ENCODE measurements around the gene PNRC2.
"Not testable (repeated sequence)": the region's sequence is repeated elsewhere in the genome, so short reads cannot be mapped to it uniquely, and the experiment has no call there.

PNRC2 gene

GRCh38 chr1:23953020-23953419 lies 6.6 kb upstream of the PNRC2 start:
- DNase-seq (ENCODE audit: low spot score): no peak

- no peak for DNase-seq (ENCODE audit: low spot score)
Measured at GRCh38 chr1:23957096-23957495, 2.5 kb upstream of the PNRC2 start.

- not testable (repeated sequence) for DNase-seq (ENCODE audit: low spot score)
Measured at GRCh38 chr1:23958040-23958809, 1.4 kb upstream of the PNRC2 start.

GRCh38 chr1:23958810-23959460 lies 693 bp upstream of the PNRC2 start:
- peak; percentile 85 for DNase-seq (ENCODE audit: low spot score)

- no peak for DNase-seq (ENCODE audit: low spot score)
Measured at GRCh38 chr1:23960291-23961020, 828 bp downstream of the PNRC2 start.

- DNase-seq (ENCODE audit: low spot score): no peak
Measured at GRCh38 chr1:23963617-23964234, 4.1 kb downstream of the PNRC2 start.

- no peak for DNase-seq (ENCODE audit: low spot score)
Measured at GRCh38 chr1:23964235-23964668, 4.6 kb downstream of the PNRC2 start.

- no peak for DNase-seq (ENCODE audit: low spot score)
Measured at GRCh38 chr1:23964790-23965740, 5.4 kb downstream of the PNRC2 start.

- no peak for DNase-seq (ENCODE audit: low spot score)
Measured at GRCh38 chr1:23966973-23967493, 7.4 kb downstream of the PNRC2 start.

- DNase-seq (ENCODE audit: low spot score): no peak
Measured at GRCh38 chr1:23967871-23968270, 8.2 kb downstream of the PNRC2 start.

- no peak for DNase-seq (ENCODE audit: low spot score)
Measured at GRCh38 chr1:23977187-23977853, 17.7 kb downstream of the PNRC2 start.

GRCh38 chr1:23977854-23978191 lies 18.2 kb downstream of the PNRC2 start:
- DNase-seq (ENCODE audit: low spot score): no peak

- no peak for DNase-seq (ENCODE audit: low spot score)
Measured at GRCh38 chr1:23978805-23979204, 19.2 kb downstream of the PNRC2 start.

GRCh38 chr1:23979387-23979880 lies 19.8 kb downstream of the PNRC2 start:
- DNase-seq (ENCODE audit: low spot score): no peak

GRCh38 chr1:23979881-23980727 lies 20.5 kb downstream of the PNRC2 start, which contains the start of gene SRSF10:
TSS of gene SRSF10 (minus strand) at chr1:23980327. CDS start at chr1:23980255, 72 bp downstream.
- DNase-seq (ENCODE audit: low spot score): peak; percentile 97

GRCh38 chr1:23980728-23981070 lies 21.1 kb downstream of the PNRC2 start:
- no peak for DNase-seq (ENCODE audit: low spot score)

- DNase-seq (ENCODE audit: low spot score): peak; percentile 25
Measured at GRCh38 chr1:23984417-23985186, 25.0 kb downstream of the PNRC2 start.

GRCh38 chr1:23987038-23987437 lies 27.4 kb downstream of the PNRC2 start:
- not testable (repeated sequence) for DNase-seq (ENCODE audit: low spot score)

GRCh38 chr1:23989263-23989662 lies 29.6 kb downstream of the PNRC2 start:
- no peak for DNase-seq (ENCODE audit: low spot score)

All from hepatic stellate cell (primary cell).